NCI-H1436 treated with DMSO at 0.1 percent for 48 hours (cell line): ENCODE data around the gene CLMP.

Experiments
- DNase-seq: peaks from one replicate; lab custom pipeline; 2025; lab: John Stamatoyannopoulos, UW

CLMP gene

GRCh38 chr11:123195188-123196059 is at the start of gene CLMP:
Gene CLMP, minus strand, starts transcription at chr11:123195248. Its CDS starts 308 bp downstream, at chr11:123194940.
- DNase-seq = no peak

- DNase-seq = no peak
These were observed 47.0 kb upstream of the CLMP start for GRCh38 chr11:123241874-123242543.

GRCh38 chr11:123241294-123241693 is 46.2 kb upstream of the CLMP start:
- no peak for DNase-seq

- DNase-seq = no peak
These were observed 44.4 kb upstream of the CLMP start for GRCh38 chr11:123239191-123240150.

- no peak for DNase-seq
These were observed 43.2 kb upstream of the CLMP start for GRCh38 chr11:123238297-123238696.

- no peak for DNase-seq
These were observed 41.8 kb upstream of the CLMP start for GRCh38 chr11:123236879-123237278.

- DNase-seq = no peak
These were observed 40.7 kb upstream of the CLMP start for GRCh38 chr11:123235656-123236261.

- no peak for DNase-seq
These were observed 40.1 kb upstream of the CLMP start for GRCh38 chr11:123235117-123235655.

- DNase-seq = no peak
These were observed 38.9 kb upstream of the CLMP start for GRCh38 chr11:123233975-123234334.

- DNase-seq = no peak
These were observed 38.4 kb upstream of the CLMP start for GRCh38 chr11:123233280-123233974.

GRCh38 chr11:123231777-123232176 is 36.7 kb upstream of the CLMP start:
- no peak for DNase-seq

- no peak for DNase-seq
These were observed 36.2 kb upstream of the CLMP start for GRCh38 chr11:123231256-123231655.

GRCh38 chr11:123230346-123230745 is 35.3 kb upstream of the CLMP start:
- DNase-seq = no peak

- no peak for DNase-seq
These were observed 33.6 kb upstream of the CLMP start for GRCh38 chr11:123228496-123229163.

- DNase-seq = no peak
These were observed 32.9 kb upstream of the CLMP start for GRCh38 chr11:123227763-123228495.

- DNase-seq = no peak
These were observed 26.5 kb upstream of the CLMP start for GRCh38 chr11:123221584-123221983.

GRCh38 chr11:123221096-123221561 is 26.1 kb upstream of the CLMP start:
- DNase-seq = no peak

- no peak for DNase-seq
These were observed 24.1 kb upstream of the CLMP start for GRCh38 chr11:123219066-123219690.

GRCh38 chr11:123218451-123218850 is 23.4 kb upstream of the CLMP start:
- DNase-seq = no peak
